Activated naive CD4-positive, alpha-beta T cell (primary cell): ENCODE results near the gene PRRC2A.

Experiments used
- DNase-seq, 4 experiments: peaks; one replicate each; lab custom pipeline; 2025; lab: John Stamatoyannopoulos, UW

Gene PRRC2A

GRCh38 chr6:31666337-31666965 is 45.9 kb downstream of the PRRC2A start:
- no peak for DNase-seq

- no peak for DNase-seq
Observed at GRCh38 chr6:31669676-31670075, 49.2 kb downstream of the PRRC2A start, which contains the start of gene LY6G5B. Gene LY6G5B, plus strand, starts transcription at chr6:31669976. Its CDS starts 975 bp downstream, at chr6:31670951.

DNA sequence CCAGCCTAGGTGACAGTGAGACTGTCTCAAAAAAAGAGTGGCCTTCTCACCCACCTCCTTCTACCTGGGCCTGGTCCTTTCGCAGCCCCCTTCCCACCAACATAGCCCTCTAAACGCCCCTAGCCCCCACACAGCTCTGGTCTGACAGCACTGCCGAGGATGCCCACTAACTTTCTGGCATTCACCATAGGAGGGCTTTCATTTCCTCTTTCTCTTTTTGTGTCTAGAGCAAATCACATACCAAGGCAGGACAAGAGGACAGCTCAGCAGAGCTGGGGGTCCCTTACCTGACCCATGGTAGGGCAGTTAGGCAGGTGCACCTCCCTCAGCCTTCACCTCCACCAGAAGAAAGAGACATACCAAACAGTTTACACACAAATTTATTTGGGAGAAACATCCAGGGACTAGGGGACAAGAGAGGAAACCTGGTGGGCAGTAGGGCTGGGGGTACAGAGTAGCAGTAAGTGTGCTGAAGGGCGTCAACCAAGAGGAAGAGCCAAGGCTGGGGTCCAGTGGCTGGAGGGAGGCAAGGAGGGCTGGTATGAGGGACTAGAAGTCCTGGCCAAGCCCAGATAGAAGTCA is 55.9 kb downstream of the PRRC2A start:
- DNase-seq = no peak

DNA sequence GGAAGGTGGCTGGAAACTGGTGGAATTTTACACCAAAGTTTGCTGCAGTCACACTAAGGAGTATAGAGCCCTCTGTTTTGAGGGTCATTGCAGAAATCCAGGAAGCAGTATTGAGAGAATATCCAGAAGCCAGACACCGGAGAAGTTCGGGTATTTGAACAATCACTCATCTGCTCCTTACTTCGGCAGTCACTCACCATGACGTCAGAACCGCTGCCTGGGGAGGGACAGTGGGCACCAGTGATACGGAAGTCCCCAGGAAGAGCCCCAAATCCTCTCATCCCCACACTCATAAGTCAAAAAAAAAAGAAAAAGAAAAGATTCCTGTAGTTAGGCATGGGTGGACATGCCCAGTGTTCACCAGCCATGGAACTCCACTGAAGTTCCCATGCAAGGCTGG is 56.4 kb downstream of the PRRC2A start:
- no peak for DNase-seq

GRCh38 chr6:31677955-31678354 is 57.4 kb downstream of the PRRC2A start:
- no peak for DNase-seq

DNA sequence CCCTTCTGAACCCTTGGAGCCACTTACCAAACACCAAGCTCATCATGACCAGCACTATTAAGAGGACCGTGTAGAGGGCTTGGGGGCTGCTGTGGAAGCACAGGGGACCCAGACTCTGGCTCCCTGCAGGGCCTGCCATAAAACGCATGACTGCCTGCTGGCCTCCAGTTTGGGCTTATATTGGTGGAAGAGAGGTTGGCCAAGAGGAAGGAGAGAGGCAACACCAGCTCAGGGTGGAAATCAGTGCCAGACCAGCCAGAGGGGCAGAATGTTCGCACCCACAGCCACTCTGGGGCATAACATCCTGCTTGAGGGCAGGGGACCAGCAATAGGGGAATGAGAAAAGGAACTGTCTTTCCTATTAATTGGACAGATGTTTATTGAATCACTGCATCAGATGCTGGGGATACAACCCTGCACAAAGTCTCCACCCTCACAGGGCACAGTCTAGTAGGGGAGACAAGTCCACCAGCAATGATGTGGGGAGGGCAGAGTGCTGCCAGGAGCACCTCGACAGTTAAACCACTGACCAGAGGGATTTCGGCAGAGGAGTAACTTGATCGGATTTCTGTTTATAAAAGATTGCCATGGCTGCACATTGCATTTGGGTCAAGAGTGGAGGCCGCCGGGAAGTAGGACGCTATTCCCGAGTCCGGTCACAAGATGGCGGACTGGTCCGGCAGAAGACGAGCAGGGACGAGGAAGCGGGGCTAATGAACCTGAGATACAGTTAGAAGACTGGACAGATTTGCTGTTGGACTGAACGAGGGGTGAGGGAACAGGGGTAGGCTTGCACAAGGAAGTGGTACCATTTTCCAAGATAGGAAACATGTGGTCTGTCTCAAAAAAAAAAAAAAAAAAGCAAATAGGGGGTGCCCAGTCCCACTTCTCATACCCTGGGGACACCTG is 60.0 kb downstream of the PRRC2A start, which contains the start of gene LY6G5C:
Gene LY6G5C (minus strand): TSS at position 842 of the 909 bp plus-strand sequence. CDS start 694 bp downstream, at position 148.
- DNase-seq = peak in 3 of 4 experiments; percentile 8 to 54 (median 23)

DNA sequence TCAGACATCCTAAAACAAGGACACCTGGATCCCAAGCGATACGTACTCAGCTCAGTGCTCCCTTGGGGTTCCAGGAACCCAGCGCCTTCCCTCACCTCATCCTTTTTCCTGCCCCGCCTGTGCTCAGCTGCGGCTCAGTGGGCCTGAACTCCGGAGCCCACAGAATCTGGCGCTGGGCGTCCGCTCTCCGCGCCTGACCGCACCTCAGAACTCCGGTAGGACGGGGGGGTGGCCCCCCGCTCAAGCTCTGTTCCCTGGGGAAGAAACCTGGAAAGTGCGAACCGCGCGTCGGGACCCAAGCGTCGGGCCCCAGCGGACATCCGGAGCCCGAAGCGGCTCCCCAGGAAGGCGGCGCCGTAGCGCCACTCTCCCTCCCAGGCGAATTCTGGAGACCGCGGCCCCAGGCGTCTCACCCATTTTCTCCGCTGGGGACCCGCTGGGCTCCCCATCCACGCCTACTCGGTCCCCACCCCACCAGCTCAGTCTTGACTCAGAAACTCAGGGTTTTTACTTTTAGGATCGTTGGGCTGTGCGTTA is 60.7 kb downstream of the PRRC2A start:
- peak in 2 of 4 experiments; percentile 10 to 24 for DNase-seq

DNA sequence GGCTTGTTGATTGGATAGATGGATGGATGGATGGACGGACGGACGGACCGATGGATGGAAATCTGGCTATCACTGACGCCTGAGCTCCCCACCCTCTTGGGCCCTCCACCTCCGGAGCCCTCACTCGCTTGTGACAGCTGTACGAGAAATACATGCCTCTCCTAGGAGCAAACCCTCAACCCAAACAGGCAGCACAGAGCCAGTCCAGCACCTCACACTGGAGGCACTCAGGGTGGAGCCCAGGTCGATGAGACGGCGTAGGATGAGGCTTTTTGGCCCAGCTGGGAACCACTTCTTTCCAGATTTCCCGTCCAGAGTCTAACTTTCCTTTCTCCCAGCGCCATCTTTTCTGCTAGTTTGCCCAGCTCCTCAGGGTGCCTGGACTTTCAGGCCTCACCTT is 63.1 kb downstream of the PRRC2A start:
- no peak for DNase-seq

- no peak for DNase-seq
Observed at GRCh38 chr6:31686483-31686882, 66.0 kb downstream of the PRRC2A start.

DNA sequence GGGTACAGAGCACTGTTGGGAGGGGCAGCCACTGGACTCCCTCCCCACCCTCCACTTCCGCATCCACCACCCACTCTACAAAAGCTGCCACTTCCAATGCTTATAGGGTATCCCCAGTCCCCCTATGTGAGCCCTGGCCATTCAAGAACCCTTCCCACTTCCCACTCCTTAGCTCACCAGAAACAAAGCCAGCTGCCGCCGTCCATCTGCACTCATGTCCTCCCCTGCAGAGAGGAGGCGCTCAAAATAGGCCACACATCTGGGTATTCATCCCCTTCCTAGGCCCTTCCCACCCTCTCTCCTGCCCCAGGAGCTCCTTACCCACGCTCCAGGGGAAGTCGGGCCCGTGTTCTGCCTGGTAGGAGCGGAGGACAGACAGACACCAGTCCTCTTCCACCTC is 66.8 kb downstream of the PRRC2A start:
- no peak for DNase-seq
